Adrenal gland (tissue), 12 donors: ENCODE data around the gene D2HGDH. TPM values are rescaled to one million over a fixed set of nuclear protein-coding genes. Genes with fewer than 3 reads are reported as not detected.

ENCODE experiments used
- DNase-seq, 7 donors: peaks; one replicate each; pipeline ENCODE4 v3.0.0-alpha.2; 2019 to 2020
- H3K27ac ChIP-seq, 5 donors: fragments of 200-600 bp; sonication (generic) in 4 of 5; 1 replicate in 3 of 5; 2 replicates in 2 of 5; pipeline versions ENCODE4 v1.5.1 to v1.8.0; 2016 to 2020; ENCODE audit warnings: mild to moderate bottlenecking in 1 of 5
- H3K27me3 ChIP-seq: fragments of 200-600 bp; 2 replicates; pipeline ENCODE4 v1.8.0; 2021
- H3K36me3 ChIP-seq, 2 donors: fragments of 200-600 bp; replicated peaks in 1 of 2; 1 replicate in 1 of 2; 2 replicates in 1 of 2; pipeline versions ENCODE4 v1.5.1 to v1.8.0; 2018 to 2022
- H3K4me1 ChIP-seq, 2 donors: fragments of 200-600 bp; replicated peaks in 1 of 2; 1 replicate in 1 of 2; 2 replicates in 1 of 2; pipeline versions ENCODE4 v1.5.1 to v1.8.0; 2018 to 2021
- H3K4me3 ChIP-seq, 4 donors: fragments of 200-600 bp; sonication (generic) in 3 of 4; one replicate each; pipeline ENCODE4 v1.5.1; 2016 to 2018
- H3K9me3 ChIP-seq, 3 donors: fragments of 200-600 bp; sonication (generic) in 1 of 3; replicated peaks in 1 of 3; 1 replicate in 2 of 3; 2 replicates in 1 of 3; pipeline versions ENCODE4 v1.5.1 to v1.8.0; 2016 to 2021
- POLR2A ChIP-seq, 2 donors: fragments of 450-650 bp; IDR thresholded peaks; one replicate each; pipeline ENCODE4 v1.6.1; 2017; ENCODE audit warnings: antibody characterized with exemption in 2 of 2, mild to moderate bottlenecking in 2 of 2, moderate library complexity in 1 of 2
- WGBS, 4 donors: extraction: QIAGEN DNeasy Blood & Tissue Kit in 2 of 4; methylation state at CpG; one replicate each; pipeline versions ENCODE4 v1.1.5 to v1.1.7; 2013 to 2017; 5-methylcytosine and 5-hydroxymethylcytosine counted together
- intact Hi-C, 2 donors: fragments of 100-400 bp; cut with DNase I; formaldehyde crosslinking; loops; one replicate each; pipeline versions ENCODE4 v1.14.1 to v1.15.0; 2022 to 2023
- polyA plus RNA-seq, 3 donors: library from polyadenylated mRNA; stranded (reverse); fragments of 200-250 nt in 2 of 3; fragments of 350-450 nt in 1 of 3; fragmentation: Illumina TruSeq in 1 of 3; extraction: RNeasy Lipid Tissue Mini Kit (QIAGEN cat#74804) in 1 of 3; gene quantifications; one replicate each; pipeline ENCODE4 v1.2.3, GENCODE V29; 2013 to 2014
- total RNA-seq, 9 donors: library from RNA; depleted of rRNA in 4 of 9; stranded (reverse); fragments of >200 nt in 4 of 9; fragments of 120-200 nt in 1 of 9; fragmentation: NEBNext Ultra II Directional in 1 of 9; extraction: Animal tissue kit (Norgen Biotek cat#: 25700) in 1 of 9; gene quantifications; one replicate each; pipeline versions ENCODE4 v1.1.0 to v1.2.4, GENCODE V29; 2013 to 2023
- TF ChIP-seq, protein P1 (sequence below), 6 experiments: fragments of 450-650 bp in 4 of 6; fragments of 200-600 bp in 2 of 6; sonication (generic) in 1 of 6; IDR thresholded peaks; 1 replicate in 5 of 6; 2 replicates in 1 of 6; pipeline versions ENCODE4 v1.5.1 to v1.8.0; 2016 to 2021; ENCODE audit warnings: antibody characterized with exemption in 6 of 6, mild to moderate bottlenecking in 2 of 6, moderate library complexity in 1 of 6
- donor health status: healthy with polysubstance abuse.
- donor health status: Bipolar disorder and iron deficiency.
- donor health status: DM: yes; HTN: yes; CAD: no.
- donor health status: DM: no; HTN: no; CAD: no.
- donor health status: DM: no; HTN: no; CAD: no.
- donor health status: DM: yes; HTN: yes; CAD: no.

The D2HGDH gene
- total and polyA plus RNA-seq, 12 donors: 4.3 to 131 (median 38.1) TPM

- H3K27ac ChIP-seq: no peak overlapping the region
- no peaks in the 10 kb centered on the region for H3K4me1 ChIP-seq
- intact Hi-C loops: no loop called here
- no peaks in the 10 kb centered on the region for H3K27me3 ChIP-seq
- TF ChIP-seq POLR2A (IDR thresholded peaks at IDR 0.05): no peak
- TF ChIP-seq, protein P1, sequence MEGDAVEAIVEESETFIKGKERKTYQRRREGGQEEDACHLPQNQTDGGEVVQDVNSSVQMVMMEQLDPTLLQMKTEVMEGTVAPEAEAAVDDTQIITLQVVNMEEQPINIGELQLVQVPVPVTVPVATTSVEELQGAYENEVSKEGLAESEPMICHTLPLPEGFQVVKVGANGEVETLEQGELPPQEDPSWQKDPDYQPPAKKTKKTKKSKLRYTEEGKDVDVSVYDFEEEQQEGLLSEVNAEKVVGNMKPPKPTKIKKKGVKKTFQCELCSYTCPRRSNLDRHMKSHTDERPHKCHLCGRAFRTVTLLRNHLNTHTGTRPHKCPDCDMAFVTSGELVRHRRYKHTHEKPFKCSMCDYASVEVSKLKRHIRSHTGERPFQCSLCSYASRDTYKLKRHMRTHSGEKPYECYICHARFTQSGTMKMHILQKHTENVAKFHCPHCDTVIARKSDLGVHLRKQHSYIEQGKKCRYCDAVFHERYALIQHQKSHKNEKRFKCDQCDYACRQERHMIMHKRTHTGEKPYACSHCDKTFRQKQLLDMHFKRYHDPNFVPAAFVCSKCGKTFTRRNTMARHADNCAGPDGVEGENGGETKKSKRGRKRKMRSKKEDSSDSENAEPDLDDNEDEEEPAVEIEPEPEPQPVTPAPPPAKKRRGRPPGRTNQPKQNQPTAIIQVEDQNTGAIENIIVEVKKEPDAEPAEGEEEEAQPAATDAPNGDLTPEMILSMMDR (IDR thresholded peaks at IDR 0.05): no peak
- no peak overlapping the region for H3K4me3 ChIP-seq
- DNase-seq: no peak
- peaks cover 0 to 14% of the 10 kb centered on the region in 2 donors for H3K36me3 ChIP-seq
- H3K9me3 ChIP-seq: no peaks in the 10 kb centered on the region
- 89 to 96% (median 93%) methylated on average over 13 to 16 of the region's 16 CpGs for WGBS, 4 donors
Observed at GRCh38 chr2:241743620-241744019, 9.2 kb downstream of the D2HGDH start.

DNA sequence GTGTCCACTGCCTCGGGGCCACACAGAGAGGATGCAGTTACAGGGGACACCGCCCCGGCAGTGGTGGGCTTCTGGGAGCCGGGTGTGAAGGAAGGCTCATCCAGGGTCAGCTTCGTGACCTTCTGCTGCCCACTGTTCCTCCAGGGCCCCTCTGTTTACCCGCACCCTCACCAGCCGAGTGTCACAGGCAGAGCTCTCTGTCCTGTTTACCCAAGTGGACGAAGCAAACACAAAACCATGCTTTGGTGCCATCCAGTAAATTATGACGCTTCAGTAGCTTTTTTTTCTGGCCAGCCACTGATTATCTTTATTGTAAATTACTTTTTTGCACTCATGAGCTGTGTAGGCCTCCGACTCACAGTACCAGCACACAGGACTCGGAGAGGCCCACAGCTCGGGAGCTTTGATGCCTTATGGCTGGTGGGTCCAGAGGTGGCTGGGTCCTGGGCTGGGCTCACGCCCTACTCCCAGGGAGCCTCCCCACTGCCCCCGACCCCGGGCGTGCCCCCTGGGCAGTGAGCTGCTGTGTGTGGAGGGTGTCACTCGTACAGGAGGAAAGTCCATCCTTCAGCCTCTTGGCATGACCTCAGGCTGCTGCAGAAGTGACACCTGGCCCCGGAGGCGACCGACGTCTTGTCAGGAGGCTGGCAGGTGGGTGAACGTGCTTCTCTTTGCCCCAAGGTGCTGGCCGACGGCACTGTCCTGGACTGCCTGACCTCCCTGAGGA, 9.8 kb downstream of the D2HGDH start:
- TF ChIP-seq, protein P1 (IDR thresholded peaks at IDR 0.05): no peak
- no peak for TF ChIP-seq POLR2A (IDR thresholded peaks at IDR 0.05)
- H3K4me3 ChIP-seq: no peak overlapping the region
- H3K27ac ChIP-seq: no peak overlapping the region
- H3K9me3 ChIP-seq: no peaks in the 10 kb centered on the region
- no peaks in the 10 kb centered on the region for H3K27me3 ChIP-seq
- H3K36me3 ChIP-seq: peaks cover 0 to 19% of the 10 kb centered on the region in 2 donors
- intact Hi-C loops: no loop called here
- no peaks in the 10 kb centered on the region for H3K4me1 ChIP-seq
- WGBS, 4 donors: 85 to 93% (median 92%) methylated on average over 9 to 24 of the region's 24 CpGs
- no peak for DNase-seq

GRCh38 chr2:241745276-241745675, 10.8 kb downstream of the D2HGDH start:
- no peak for DNase-seq
- Histone ChIP-seq H3K4me3 (no peak overlapping the region), H3K9me3 (no peaks in the 10 kb centered on the region), H3K27ac (no peak overlapping the region), H3K27me3 (no peaks in the 10 kb centered on the region), H3K36me3 (peaks cover 0 to 22% of the 10 kb centered on the region in 2 donors), H3K4me1 (no peaks in the 10 kb centered on the region)
- 94 to 95% (median 95%) methylated on average over 11 to 13 of the region's 13 CpGs for WGBS, 4 donors
- intact Hi-C loops: no loop called here
- TF ChIP-seq POLR2A (IDR thresholded peaks at IDR 0.05): no peak
- TF ChIP-seq, protein P1 (IDR thresholded peaks at IDR 0.05): no peak

- no peaks in the 10 kb centered on the region for H3K4me1 ChIP-seq
- H3K36me3 ChIP-seq: peaks cover 0 to 25% of the 10 kb centered on the region in 2 donors
- H3K4me3 ChIP-seq: no peak overlapping the region
- no peaks in the 10 kb centered on the region for H3K27me3 ChIP-seq
- H3K27ac ChIP-seq: no peak overlapping the region
- no peaks in the 10 kb centered on the region for H3K9me3 ChIP-seq
- intact Hi-C loops: no loop called here
- DNase-seq: no peak
- no peak for TF ChIP-seq POLR2A (IDR thresholded peaks at IDR 0.05)
- TF ChIP-seq, protein P1 (IDR thresholded peaks at IDR 0.05): no peak
- 96 to 99% (median 98%) methylated on average over 4 of the region's 4 CpGs for WGBS, 4 donors
Observed at GRCh38 chr2:241746084-241746483, 11.7 kb downstream of the D2HGDH start.
